C4-2B (cell line): ENCODE data around the gene DCLK1.

Experiments used
- ZFX ChIP-seq: fragments of 450-650 bp; IDR thresholded peaks from 2 replicates; pipeline ENCODE4 v1.6.1; 2017
- TF ChIP-seq, protein P1 (sequence below): fragments of 450-650 bp; conservative IDR thresholded peaks from 2 replicates; pipeline ENCODE4 v1.5.1; 2017; ENCODE audit warnings: mild to moderate bottlenecking

DNA sequence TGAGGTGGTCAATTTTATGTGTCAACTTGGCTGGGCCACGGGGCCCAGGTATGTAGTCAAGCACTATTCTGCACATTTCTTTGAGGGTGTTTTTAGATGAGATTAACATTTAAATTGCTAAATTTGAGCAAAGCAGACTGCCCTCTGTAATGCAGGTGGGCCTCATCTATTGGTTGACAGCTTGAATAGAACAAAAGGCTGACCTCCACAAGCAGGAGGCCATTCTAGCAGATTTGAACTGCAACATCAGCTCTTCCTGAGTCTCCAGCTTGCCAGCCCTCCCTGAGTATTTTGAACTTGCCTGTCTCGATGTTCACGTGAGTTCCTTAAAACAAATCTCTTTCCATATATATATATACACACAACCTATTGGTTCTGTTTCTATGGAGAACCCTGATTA lies 134.8 kb downstream of the DCLK1 start:
- TF ChIP-seq ZFX = no peak
- TF ChIP-seq, protein P1, sequence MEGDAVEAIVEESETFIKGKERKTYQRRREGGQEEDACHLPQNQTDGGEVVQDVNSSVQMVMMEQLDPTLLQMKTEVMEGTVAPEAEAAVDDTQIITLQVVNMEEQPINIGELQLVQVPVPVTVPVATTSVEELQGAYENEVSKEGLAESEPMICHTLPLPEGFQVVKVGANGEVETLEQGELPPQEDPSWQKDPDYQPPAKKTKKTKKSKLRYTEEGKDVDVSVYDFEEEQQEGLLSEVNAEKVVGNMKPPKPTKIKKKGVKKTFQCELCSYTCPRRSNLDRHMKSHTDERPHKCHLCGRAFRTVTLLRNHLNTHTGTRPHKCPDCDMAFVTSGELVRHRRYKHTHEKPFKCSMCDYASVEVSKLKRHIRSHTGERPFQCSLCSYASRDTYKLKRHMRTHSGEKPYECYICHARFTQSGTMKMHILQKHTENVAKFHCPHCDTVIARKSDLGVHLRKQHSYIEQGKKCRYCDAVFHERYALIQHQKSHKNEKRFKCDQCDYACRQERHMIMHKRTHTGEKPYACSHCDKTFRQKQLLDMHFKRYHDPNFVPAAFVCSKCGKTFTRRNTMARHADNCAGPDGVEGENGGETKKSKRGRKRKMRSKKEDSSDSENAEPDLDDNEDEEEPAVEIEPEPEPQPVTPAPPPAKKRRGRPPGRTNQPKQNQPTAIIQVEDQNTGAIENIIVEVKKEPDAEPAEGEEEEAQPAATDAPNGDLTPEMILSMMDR = no peak
